Measurements from ENCODE around the gene AGAP1. TPM values are rescaled to one million over a fixed set of nuclear protein-coding genes. Genes with fewer than 3 reads are reported as not detected.
A peak's percentile ranks its signal among the peaks of the same experiment; 100 is the strongest.

The AGAP1 gene
- total RNA-seq, 1 experiment from 2014 or later, result 25.8 TPM

DNA sequence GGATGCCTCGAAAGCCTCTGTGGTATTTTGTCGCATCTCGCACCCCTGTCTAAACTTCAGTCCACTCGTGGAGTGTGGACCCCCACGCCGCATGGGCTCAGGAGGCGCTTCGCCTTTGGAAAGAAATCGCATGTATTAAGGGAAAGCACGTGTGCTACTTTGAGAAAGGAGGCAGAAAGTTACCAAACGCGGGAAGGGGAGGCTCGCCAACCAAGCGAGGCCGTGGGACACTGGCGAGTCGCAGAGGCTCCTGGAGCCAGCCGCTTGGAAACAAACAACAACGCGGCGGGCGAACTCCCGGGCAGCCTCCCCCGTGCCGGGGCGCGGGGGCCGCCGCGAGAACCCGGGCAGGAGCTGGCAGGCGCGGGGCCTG is 455 bp upstream of the AGAP1 start:
- H3K56ac ChIP-seq (ENCODE audit: insufficient read length, low read depth, low read length), result no peak overlapping the region
- H3T11ph ChIP-seq (ENCODE audit: low read length), result no peak overlapping the region
- H3K4me1 ChIP-seq (ENCODE audit: insufficient read depth, low read length), result no peaks in the 10 kb centered on the region; the same call in 1 of the 2 replicates
- H3K23me2 ChIP-seq (ENCODE audit: insufficient read length, low read depth, low read length, poor library complexity, severe bottlenecking), result peaks cover 20% of the 10 kb centered on the region
- H3K79me1 ChIP-seq (ENCODE audit: insufficient read depth, low read depth, low read length, poor library complexity, severe bottlenecking), result no peaks in the 10 kb centered on the region
- H3K27me3 Mint-ChIP-seq (ENCODE audit: low read depth), result peaks cover 34% of the 10 kb centered on the region
- H3K9ac ChIP-seq (ENCODE audit: extremely low read depth, insufficient read length, low read length), result peak overlapping the region; percentile 9
- WGBS (ENCODE audit: extremely low coverage, insufficient read length, low lambda C conversion rate), result no CpG with 5 or more reads among the region's 33 CpGs
- H3K4me1 Mint-ChIP-seq, result peaks cover 37 to 39% of the 10 kb centered on the region in 2 experiments
- H4K5ac ChIP-seq (ENCODE audit: insufficient read length, low read depth, low read length), result no peak overlapping the region
- TF ChIP-seq, protein P1, sequence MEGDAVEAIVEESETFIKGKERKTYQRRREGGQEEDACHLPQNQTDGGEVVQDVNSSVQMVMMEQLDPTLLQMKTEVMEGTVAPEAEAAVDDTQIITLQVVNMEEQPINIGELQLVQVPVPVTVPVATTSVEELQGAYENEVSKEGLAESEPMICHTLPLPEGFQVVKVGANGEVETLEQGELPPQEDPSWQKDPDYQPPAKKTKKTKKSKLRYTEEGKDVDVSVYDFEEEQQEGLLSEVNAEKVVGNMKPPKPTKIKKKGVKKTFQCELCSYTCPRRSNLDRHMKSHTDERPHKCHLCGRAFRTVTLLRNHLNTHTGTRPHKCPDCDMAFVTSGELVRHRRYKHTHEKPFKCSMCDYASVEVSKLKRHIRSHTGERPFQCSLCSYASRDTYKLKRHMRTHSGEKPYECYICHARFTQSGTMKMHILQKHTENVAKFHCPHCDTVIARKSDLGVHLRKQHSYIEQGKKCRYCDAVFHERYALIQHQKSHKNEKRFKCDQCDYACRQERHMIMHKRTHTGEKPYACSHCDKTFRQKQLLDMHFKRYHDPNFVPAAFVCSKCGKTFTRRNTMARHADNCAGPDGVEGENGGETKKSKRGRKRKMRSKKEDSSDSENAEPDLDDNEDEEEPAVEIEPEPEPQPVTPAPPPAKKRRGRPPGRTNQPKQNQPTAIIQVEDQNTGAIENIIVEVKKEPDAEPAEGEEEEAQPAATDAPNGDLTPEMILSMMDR (conservative IDR thresholded peaks at IDR 0.05), result no peak
- H2BK120ac ChIP-seq (ENCODE audit: low read depth, low read length, poor library complexity, severe bottlenecking), result no peak overlapping the region
- peak overlapping the region in 1 of 3 experiments; percentile 95; a peak in 2 of 7 replicates for H3K27ac Mint-ChIP-seq
- no peak overlapping the region for H2BK12ac ChIP-seq (ENCODE audit: insufficient read length, low read depth, low read length)
- H4K8ac ChIP-seq (replicated peaks; ENCODE audit: insufficient read length, low read depth, low read length), result no peak overlapping the region
- no peak overlapping the region for H4K91ac ChIP-seq (ENCODE audit: insufficient read length, low read depth, low read length)
- H3K23ac ChIP-seq (ENCODE audit: insufficient read length, low read depth, low read length), result no peak overlapping the region
- H2AK5ac ChIP-seq (ENCODE audit: insufficient read length, low read length), result no peak overlapping the region
- H2BK20ac ChIP-seq (ENCODE audit: low read depth, low read length, poor library complexity, severe bottlenecking), result no peak overlapping the region
- H3K14ac ChIP-seq (ENCODE audit: insufficient read depth, low read length), result peak overlapping the region; percentile 62; the same call in 1 of the 2 replicates
- peaks cover 2 to 13% of the 10 kb centered on the region in 2 experiments; a peak in 3 of 5 replicates for H3K9me3 Mint-ChIP-seq
- DNase-seq, result no peak
- peak overlapping the region; percentile 77 for H3K4me2 ChIP-seq (ENCODE audit: insufficient read depth, insufficient read length, low read length)
- H4K20me1 ChIP-seq (ENCODE audit: control insufficient read depth, insufficient read depth, insufficient read length), result peaks cover 5% of the 10 kb centered on the region
- H3K27ac ChIP-seq (ENCODE audit: insufficient read length, low read depth, low read length), result no peak overlapping the region
- peaks cover 17% of the 10 kb centered on the region; the same call in 1 of the 2 replicates for H3K79me2 ChIP-seq (ENCODE audit: insufficient read depth, low read length)
- no peak overlapping the region for H2BK15ac ChIP-seq (ENCODE audit: low read depth, low read length)
- no peak overlapping the region for H2BK5ac ChIP-seq (ENCODE audit: insufficient read length, low read length)
- H3K27me3 ChIP-seq (ENCODE audit: insufficient read depth, low read length), result no peaks in the 10 kb centered on the region
- H3K9me3 ChIP-seq (ENCODE audit: control insufficient read depth, low read depth, low read length), result no peaks in the 10 kb centered on the region
- no peak overlapping the region for H3K18ac ChIP-seq (ENCODE audit: insufficient read length, low read depth, low read length)
- peak overlapping the region; percentile 90 to 94 for H3K4me3 Mint-ChIP-seq
- H2AFZ ChIP-seq (ENCODE audit: low read length), result peak overlapping the region; percentile 7
- peaks cover 0 to 4% (median 0%) of the 10 kb centered on the region in 3 experiments; a peak in 2 of 7 replicates for H3K36me3 Mint-ChIP-seq (ENCODE audit: insufficient read depth in 1 of 3, low read depth in 3 of 3)
- no peak overlapping the region for H3K4ac ChIP-seq (ENCODE audit: low read depth, low read length)

Data from H9 (cell line).